Trophoblast cell (in vitro differentiated cells and primary cell): ENCODE measurements around the gene RBCK1.

Experiments used
- DNase-seq, 2 donors: peaks; one replicate each; pipeline ENCODE4 v3.0.0-alpha.2; 2016
- H2AFZ ChIP-seq: 2 replicates; pipeline ENCODE4 v1.6.1; 2013; ENCODE audit warnings: low read length, moderate library complexity, mild to moderate bottlenecking; ENCODE audit not compliant: insufficient read depth, poor library complexity
- H2AK5ac ChIP-seq: 2 replicates; pipeline ENCODE4 v1.6.1; 2013; ENCODE audit warnings: mild to moderate bottlenecking, low read length
- H2BK120ac ChIP-seq: 2 replicates; pipeline ENCODE4 v1.6.1; 2013; ENCODE audit warnings: low read length, mild to moderate bottlenecking, moderate library complexity; ENCODE audit not compliant: insufficient read depth, poor library complexity
- H2BK12ac ChIP-seq: 2 replicates; pipeline ENCODE4 v1.6.1; 2013; ENCODE audit warnings: mild to moderate bottlenecking, low read length, moderate library complexity
- H2BK5ac ChIP-seq: 2 replicates; pipeline ENCODE4 v1.6.1; 2013; ENCODE audit warnings: low read length, low read depth, moderate library complexity, mild to moderate bottlenecking; ENCODE audit not compliant: poor library complexity
- H3K14ac ChIP-seq: 2 replicates; pipeline ENCODE4 v1.6.1; 2013; ENCODE audit warnings: mild to moderate bottlenecking, low read length
- H3K18ac ChIP-seq: 2 replicates; pipeline ENCODE4 v1.6.1; 2013; ENCODE audit warnings: mild to moderate bottlenecking, low read length
- H3K23ac ChIP-seq: 2 replicates; pipeline ENCODE4 v1.6.1; 2013; ENCODE audit warnings: low read length
- H3K27ac ChIP-seq: 2 replicates; pipeline ENCODE4 v1.5.1; 2013; ENCODE audit warnings: low read depth, mild to moderate bottlenecking, inconsistent platforms, low read length, moderate library complexity
- H3K27me3 ChIP-seq: 2 replicates; pipeline ENCODE4 v1.6.1; 2013; ENCODE audit warnings: inconsistent platforms, mild to moderate bottlenecking, low read length, moderate library complexity; ENCODE audit not compliant: insufficient read depth
- H3K36me3 ChIP-seq, 2 experiments: 1 replicate in 1 of 2; 2 replicates in 1 of 2; pipeline ENCODE4 v1.6.1; 2013; ENCODE audit warnings: low read length in 2 of 2, mild to moderate bottlenecking in 2 of 2, moderate library complexity in 1 of 2; ENCODE audit not compliant: insufficient read depth in 2 of 2, control insufficient read depth in 1 of 2
- H3K4ac ChIP-seq: 2 replicates; pipeline ENCODE4 v1.6.1; 2013; ENCODE audit warnings: low read depth, mild to moderate bottlenecking, low read length, moderate library complexity
- H3K4me1 ChIP-seq, 2 experiments: 1 replicate in 1 of 2; 2 replicates in 1 of 2; pipeline ENCODE4 v1.6.1; 2013; ENCODE audit warnings: low read length in 2 of 2, mild to moderate bottlenecking in 2 of 2, moderate library complexity in 1 of 2; ENCODE audit not compliant: insufficient read depth in 2 of 2, control insufficient read depth in 1 of 2
- H3K4me2 ChIP-seq: 2 replicates; pipeline ENCODE4 v1.6.1; 2013; ENCODE audit warnings: inconsistent platforms, mild to moderate bottlenecking, low read length, moderate library complexity
- H3K4me3 ChIP-seq: 2 replicates; pipeline ENCODE4 v1.5.1; 2013; ENCODE audit warnings: mild to moderate bottlenecking, low read depth, low read length, inconsistent platforms
- H3K79me1 ChIP-seq: one replicate; pipeline ENCODE4 v1.6.1; 2013; ENCODE audit warnings: low read length
- H3K79me2 ChIP-seq: 2 replicates; pipeline ENCODE4 v1.6.1; 2013; ENCODE audit warnings: low read length, mild to moderate bottlenecking; ENCODE audit not compliant: control insufficient read depth, insufficient read depth, poor library complexity
- H3K9ac ChIP-seq: 2 replicates; pipeline ENCODE4 v1.6.1; 2013; ENCODE audit warnings: mild to moderate bottlenecking, low read length
- H3K9me3 ChIP-seq: 2 replicates; pipeline ENCODE4 v1.6.1; 2013; ENCODE audit warnings: low read depth, mild to moderate bottlenecking, control low read depth, inconsistent platforms, low read length; ENCODE audit not compliant: insufficient read depth
- H4K12ac ChIP-seq: 2 replicates; pipeline ENCODE4 v1.6.1; 2013; ENCODE audit warnings: low read depth, mild to moderate bottlenecking, low read length, moderate library complexity
- H4K8ac ChIP-seq: 2 replicates; pipeline ENCODE4 v1.6.1; 2013; ENCODE audit warnings: low read depth, mild to moderate bottlenecking, low read length, moderate library complexity
- H4K91ac ChIP-seq: one replicate; pipeline ENCODE4 v1.6.1; 2013; ENCODE audit warnings: low read depth, mild to moderate bottlenecking, low read length, moderate library complexity
- WGBS: extraction: QIAGEN DNeasy Blood & Tissue Kit; methylation state at CpG from one replicate; pipeline ENCODE4 v1.1.7; 2013; ENCODE audit warnings: missing lambda C conversion rate; ENCODE audit not compliant: insufficient read length, insufficient coverage; ENCODE audit errors: extremely low coverage; 5-methylcytosine and 5-hydroxymethylcytosine counted together

Gene RBCK1

DNA sequence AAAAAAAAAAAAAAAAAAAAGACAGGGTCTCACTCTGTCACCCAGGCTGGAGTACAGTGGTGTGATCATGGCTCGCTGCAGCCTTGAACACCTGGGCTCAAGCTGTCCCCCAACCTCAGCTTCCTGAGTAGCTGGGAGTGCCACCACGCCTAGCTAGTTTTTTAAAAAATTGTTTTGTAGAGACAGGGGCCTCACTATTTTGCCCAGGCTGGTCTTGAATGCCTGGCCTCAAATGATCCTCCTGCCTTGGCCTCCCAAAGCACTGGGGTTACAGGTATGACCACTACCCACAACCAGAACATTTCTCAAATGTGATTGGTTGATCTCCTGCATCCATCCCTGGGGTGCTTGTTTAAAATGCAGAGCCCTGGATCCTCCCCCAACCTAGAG lies 5.6 kb upstream of the RBCK1 start:
- WGBS = no CpG with 5 or more reads among the region's 2 CpGs
- DNase-seq = no peak
- no peaks in the 10 kb centered on the region for H3K36me3 ChIP-seq
- no peak overlapping the region for H3K9ac ChIP-seq
- peaks cover 3 to 6% of the 10 kb centered on the region in 2 experiments for H3K4me1 ChIP-seq
- H2BK5ac ChIP-seq = no peak overlapping the region
- H3K9me3 ChIP-seq = no peaks in the 10 kb centered on the region
- no peak overlapping the region for H3K27ac ChIP-seq
- H3K4ac ChIP-seq = no peak overlapping the region
- no peak overlapping the region for H3K14ac ChIP-seq
- H2AFZ ChIP-seq = no peak overlapping the region
- no peak overlapping the region for H3K4me2 ChIP-seq
- H2AK5ac ChIP-seq = no peak overlapping the region
- no peak overlapping the region for H4K91ac ChIP-seq
- peaks cover 1% of the 10 kb centered on the region for H3K79me1 ChIP-seq
- H2BK12ac ChIP-seq = no peak overlapping the region
- no peaks in the 10 kb centered on the region for H3K27me3 ChIP-seq
- no peak overlapping the region for H3K23ac ChIP-seq
- no peaks in the 10 kb centered on the region for H3K79me2 ChIP-seq
- H4K12ac ChIP-seq = no peak overlapping the region
- no peak overlapping the region for H2BK120ac ChIP-seq
- no peak overlapping the region for H4K8ac ChIP-seq
- H3K18ac ChIP-seq = no peak overlapping the region
- no peak overlapping the region for H3K4me3 ChIP-seq

GRCh38 chr20:402898-403581 lies 5.1 kb upstream of the RBCK1 start:
- no peak overlapping the region for H2BK120ac ChIP-seq
- H3K36me3 ChIP-seq = no peaks in the 10 kb centered on the region
- H3K9me3 ChIP-seq = no peaks in the 10 kb centered on the region
- no peak for DNase-seq
- H3K4me1 ChIP-seq = peaks cover 3 to 6% of the 10 kb centered on the region in 2 experiments
- no peak overlapping the region for H3K27ac ChIP-seq
- H3K4me3 ChIP-seq = no peak overlapping the region
- no peak overlapping the region for H2BK12ac ChIP-seq
- H4K91ac ChIP-seq = no peak overlapping the region
- H3K4ac ChIP-seq = no peak overlapping the region
- H4K8ac ChIP-seq = no peak overlapping the region
- WGBS = no CpG with 5 or more reads among the region's 6 CpGs
- no peak overlapping the region for H3K18ac ChIP-seq
- H4K12ac ChIP-seq = no peak overlapping the region
- no peak overlapping the region for H2BK5ac ChIP-seq
- no peak overlapping the region for H3K9ac ChIP-seq
- no peak overlapping the region for H3K4me2 ChIP-seq
- no peak overlapping the region for H3K23ac ChIP-seq
- H2AK5ac ChIP-seq = no peak overlapping the region
- H3K79me1 ChIP-seq = peaks cover 4% of the 10 kb centered on the region
- H2AFZ ChIP-seq = no peak overlapping the region
- no peak overlapping the region for H3K14ac ChIP-seq
- no peaks in the 10 kb centered on the region for H3K27me3 ChIP-seq
- peaks cover 1% of the 10 kb centered on the region for H3K79me2 ChIP-seq

DNA sequence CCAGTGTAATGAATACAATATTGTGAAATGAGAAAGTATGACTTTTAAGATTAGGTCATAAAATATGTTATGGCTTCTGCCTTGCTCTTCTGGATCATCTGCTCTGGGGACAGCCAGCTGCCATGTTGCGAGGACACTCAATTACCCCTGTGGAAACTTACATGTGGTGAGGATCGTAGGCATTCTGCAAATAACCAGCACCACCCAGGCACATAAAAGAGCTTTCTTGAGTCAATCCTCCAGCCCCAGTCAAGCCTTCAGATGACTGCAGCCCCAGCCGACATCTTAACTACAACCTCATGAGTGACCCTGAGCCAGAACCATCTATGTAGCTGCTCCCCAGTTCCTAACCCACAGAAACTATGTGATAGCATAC lies 4.5 kb upstream of the RBCK1 start:
- H4K12ac ChIP-seq = no peak overlapping the region
- no peak overlapping the region for H2BK5ac ChIP-seq
- H2AK5ac ChIP-seq = no peak overlapping the region
- H3K9me3 ChIP-seq = no peaks in the 10 kb centered on the region
- no peaks in the 10 kb centered on the region for H3K36me3 ChIP-seq
- no peak overlapping the region for H3K18ac ChIP-seq
- peaks cover 8% of the 10 kb centered on the region for H3K79me1 ChIP-seq
- H4K8ac ChIP-seq = no peak overlapping the region
- no peak overlapping the region for H2BK120ac ChIP-seq
- H4K91ac ChIP-seq = no peak overlapping the region
- no peak overlapping the region for H3K4me2 ChIP-seq
- no CpG with 5 or more reads among the region's 3 CpGs for WGBS
- H3K4me1 ChIP-seq = peaks cover 3 to 6% of the 10 kb centered on the region in 2 experiments
- H3K4me3 ChIP-seq = no peak overlapping the region
- no peak overlapping the region for H3K14ac ChIP-seq
- no peak overlapping the region for H3K4ac ChIP-seq
- no peaks in the 10 kb centered on the region for H3K27me3 ChIP-seq
- no peak overlapping the region for H3K27ac ChIP-seq
- H3K23ac ChIP-seq = no peak overlapping the region
- peaks cover 5% of the 10 kb centered on the region for H3K79me2 ChIP-seq
- H3K9ac ChIP-seq = no peak overlapping the region
- DNase-seq = no peak
- H2BK12ac ChIP-seq = no peak overlapping the region
- no peak overlapping the region for H2AFZ ChIP-seq

GRCh38 chr20:404088-404487 lies 4.0 kb upstream of the RBCK1 start:
- Histone ChIP-seq H3K27me3 (no peaks in the 10 kb centered on the region), H3K4ac (no peak overlapping the region), H2BK12ac (no peak overlapping the region), H3K79me2 (peaks cover 9% of the 10 kb centered on the region), H3K36me3 (no peaks in the 10 kb centered on the region), H4K12ac (no peak overlapping the region), H3K4me1 (peaks cover 7 to 10% of the 10 kb centered on the region in 2 experiments), H2BK5ac (no peak overlapping the region), H3K27ac (no peak overlapping the region), H3K14ac (no peak overlapping the region), H3K79me1 (peaks cover 11% of the 10 kb centered on the region), H4K8ac (no peak overlapping the region), H3K4me2 (no peak overlapping the region), H2AFZ (no peak overlapping the region), H4K91ac (no peak overlapping the region), H3K9ac (no peak overlapping the region), H2BK120ac (no peak overlapping the region), H3K23ac (no peak overlapping the region), H3K4me3 (no peak overlapping the region), H3K18ac (no peak overlapping the region), H3K9me3 (no peaks in the 10 kb centered on the region), H2AK5ac (no peak overlapping the region)
- no CpG with 5 or more reads among the region's 4 CpGs for WGBS
- DNase-seq = no peak
